Chondrocyte (in vitro differentiated cells): ENCODE measurements around the gene ANKRD34C. TPM values are rescaled to one million over a fixed set of nuclear protein-coding genes. Genes with fewer than 3 reads are reported as not detected.
A peak's percentile ranks its signal among the peaks of the same experiment; 100 is the strongest.

Source experiments
- DNase-seq: peaks from one replicate; pipeline ENCODE4 v3.0.0; 2021; ENCODE audit warnings: mixed read lengths, low spot score
- H3K27ac Mint-ChIP-seq: one replicate; pipeline ENCODE4 v1.8.0; 2021; ENCODE audit warnings: mild to moderate bottlenecking, moderate library complexity, mixed read lengths; ENCODE audit not compliant: unreplicated experiment
- H3K27me3 Mint-ChIP-seq: 2 replicates; pipeline ENCODE4 v1.8.0; 2021; ENCODE audit warnings: low read depth, mixed read lengths
- H3K36me3 Mint-ChIP-seq: 2 replicates; pipeline ENCODE4 v1.8.0; 2021; ENCODE audit warnings: low read depth, mixed read lengths
- H3K4me1 Mint-ChIP-seq: 2 replicates; pipeline ENCODE4 v1.8.0; 2021; ENCODE audit warnings: low read depth, mild to moderate bottlenecking, mixed read lengths
- H3K4me3 Mint-ChIP-seq: one replicate; pipeline ENCODE4 v1.8.0; 2021; ENCODE audit warnings: mild to moderate bottlenecking, moderate library complexity, mixed read lengths; ENCODE audit not compliant: unreplicated experiment
- H3K9me3 Mint-ChIP-seq: 2 replicates; pipeline ENCODE4 v1.8.0; 2021; ENCODE audit warnings: low read depth, mixed read lengths
- total RNA-seq: library from RNA; stranded (reverse); gene quantifications from 3 replicates; pipeline ENCODE4 v1.2.1, GENCODE V29; 2021
- TF ChIP-seq, protein P1 (sequence below): fragments of 200-600 bp; sonication (generic); IDR thresholded peaks from 2 replicates; pipeline ENCODE4 v1.5.0; 2021; ENCODE audit warnings: antibody characterized with exemption, mild to moderate bottlenecking, moderate library complexity

Gene ANKRD34C
- total RNA-seq, 1 donor from 2014 or later: 0.92 TPM

DNA sequence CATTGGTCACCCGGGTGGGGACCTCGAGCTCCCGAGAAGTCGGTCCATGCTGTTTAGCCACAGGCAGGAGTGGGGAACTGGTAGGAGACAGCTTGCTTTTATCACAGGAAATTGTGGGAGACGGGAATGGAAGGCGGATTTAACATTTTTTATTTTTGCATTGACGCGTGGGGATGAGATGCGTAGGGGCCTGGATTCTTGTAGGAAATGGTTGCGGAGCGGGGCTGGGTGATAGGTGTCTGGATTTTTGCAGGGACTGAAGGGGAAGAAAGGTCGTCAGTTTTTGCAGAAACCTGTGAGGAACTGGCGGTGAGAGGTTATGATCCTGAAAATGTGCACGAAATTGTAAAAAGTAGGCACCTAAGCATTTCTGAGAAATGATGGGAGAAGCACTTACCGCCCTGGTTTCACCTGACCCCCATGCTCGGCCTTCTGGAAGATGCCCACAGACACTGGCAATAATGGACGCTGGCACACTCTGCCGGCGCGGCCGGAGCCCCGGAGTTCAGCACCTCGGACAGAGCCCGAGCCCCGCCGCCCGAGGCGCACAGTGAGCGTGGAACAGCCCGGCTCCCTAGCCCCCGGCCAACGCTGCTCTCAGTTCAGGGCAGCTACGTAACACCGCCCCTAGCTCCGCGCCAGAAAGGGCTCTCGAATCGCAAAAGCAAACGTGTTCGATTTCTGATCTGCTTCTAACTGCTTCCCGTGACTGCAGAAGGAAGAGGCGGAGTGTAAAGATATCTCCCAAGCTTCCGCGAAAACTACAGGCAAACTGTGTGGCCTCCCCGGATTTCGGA, 928 bp downstream of the ANKRD34C start:
- peaks cover 4% of the 10 kb centered on the region for H3K36me3 Mint-ChIP-seq
- TF ChIP-seq, protein P1, sequence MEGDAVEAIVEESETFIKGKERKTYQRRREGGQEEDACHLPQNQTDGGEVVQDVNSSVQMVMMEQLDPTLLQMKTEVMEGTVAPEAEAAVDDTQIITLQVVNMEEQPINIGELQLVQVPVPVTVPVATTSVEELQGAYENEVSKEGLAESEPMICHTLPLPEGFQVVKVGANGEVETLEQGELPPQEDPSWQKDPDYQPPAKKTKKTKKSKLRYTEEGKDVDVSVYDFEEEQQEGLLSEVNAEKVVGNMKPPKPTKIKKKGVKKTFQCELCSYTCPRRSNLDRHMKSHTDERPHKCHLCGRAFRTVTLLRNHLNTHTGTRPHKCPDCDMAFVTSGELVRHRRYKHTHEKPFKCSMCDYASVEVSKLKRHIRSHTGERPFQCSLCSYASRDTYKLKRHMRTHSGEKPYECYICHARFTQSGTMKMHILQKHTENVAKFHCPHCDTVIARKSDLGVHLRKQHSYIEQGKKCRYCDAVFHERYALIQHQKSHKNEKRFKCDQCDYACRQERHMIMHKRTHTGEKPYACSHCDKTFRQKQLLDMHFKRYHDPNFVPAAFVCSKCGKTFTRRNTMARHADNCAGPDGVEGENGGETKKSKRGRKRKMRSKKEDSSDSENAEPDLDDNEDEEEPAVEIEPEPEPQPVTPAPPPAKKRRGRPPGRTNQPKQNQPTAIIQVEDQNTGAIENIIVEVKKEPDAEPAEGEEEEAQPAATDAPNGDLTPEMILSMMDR: no peak
- no peak overlapping the region for H3K27ac Mint-ChIP-seq
- peaks cover 81% of the 10 kb centered on the region for H3K27me3 Mint-ChIP-seq
- DNase-seq: no peak
- peaks cover 13% of the 10 kb centered on the region for H3K4me1 Mint-ChIP-seq
- H3K9me3 Mint-ChIP-seq: no peaks in the 10 kb centered on the region
- H3K4me3 Mint-ChIP-seq: peak overlapping the region; percentile 64

DNA sequence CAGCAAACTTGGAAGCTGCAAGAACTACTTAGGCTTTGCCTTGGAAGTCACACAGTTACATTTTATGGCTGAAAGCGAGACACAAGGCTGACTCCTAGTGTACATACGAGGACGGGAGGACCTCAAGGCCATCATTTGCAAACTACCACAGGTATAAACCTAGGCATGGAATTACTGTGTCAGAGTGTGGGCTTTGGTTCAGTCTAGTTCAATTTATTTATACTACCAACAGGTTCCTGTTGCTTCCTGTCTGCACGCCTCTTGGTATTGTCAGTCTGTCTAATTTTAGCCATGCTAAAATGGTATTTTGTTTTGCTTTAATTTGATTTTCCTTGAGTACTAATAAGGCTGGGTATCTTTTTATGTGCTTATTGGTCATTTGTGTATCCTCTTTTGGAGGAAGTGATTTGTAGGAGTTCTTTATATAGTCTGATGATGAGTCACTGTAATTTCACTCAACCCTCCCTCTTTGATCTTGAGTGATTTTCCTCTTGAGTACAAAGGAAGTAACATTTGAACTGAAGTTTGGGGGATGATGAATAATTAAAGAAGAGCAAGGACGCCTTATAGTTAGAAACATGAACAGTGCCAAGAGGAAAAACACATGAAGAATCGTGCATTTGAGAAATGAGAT, 8.2 kb downstream of the ANKRD34C start:
- peaks cover 2% of the 10 kb centered on the region for H3K36me3 Mint-ChIP-seq
- DNase-seq: no peak
- H3K4me1 Mint-ChIP-seq: no peaks in the 10 kb centered on the region
- H3K27ac Mint-ChIP-seq: no peak overlapping the region
- no peak overlapping the region for H3K4me3 Mint-ChIP-seq
- TF ChIP-seq, protein P1: no peak
- peaks cover 63% of the 10 kb centered on the region for H3K27me3 Mint-ChIP-seq
- no peaks in the 10 kb centered on the region for H3K9me3 Mint-ChIP-seq

DNA sequence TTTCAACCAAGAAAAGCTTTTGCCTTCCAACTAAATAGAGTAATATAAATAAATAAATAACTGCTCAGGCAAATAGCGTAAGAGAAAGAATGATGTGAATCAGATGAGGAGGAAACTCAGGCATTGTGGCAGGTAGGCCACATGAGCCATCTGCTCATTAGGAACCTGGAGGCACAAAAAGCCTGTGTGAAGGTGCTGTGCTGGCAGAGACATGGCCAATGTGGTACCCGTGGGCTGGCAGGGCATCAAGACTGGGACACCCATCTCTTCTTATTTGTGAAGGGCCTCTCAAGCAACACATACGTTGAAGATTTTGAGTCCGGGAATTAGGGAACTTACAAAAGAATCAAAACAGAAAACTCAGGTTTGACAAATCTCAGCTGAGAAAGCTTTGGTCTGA, 9.5 kb downstream of the ANKRD34C start:
- Mint-ChIP-seq H3K27ac (no peak overlapping the region), H3K27me3 (peaks cover 59% of the 10 kb centered on the region), H3K9me3 (no peaks in the 10 kb centered on the region), H3K36me3 (peaks cover under 1% of the 10 kb centered on the region), H3K4me3 (no peak overlapping the region), H3K4me1 (no peaks in the 10 kb centered on the region)
- DNase-seq: no peak
- TF ChIP-seq, protein P1: no peak

DNA sequence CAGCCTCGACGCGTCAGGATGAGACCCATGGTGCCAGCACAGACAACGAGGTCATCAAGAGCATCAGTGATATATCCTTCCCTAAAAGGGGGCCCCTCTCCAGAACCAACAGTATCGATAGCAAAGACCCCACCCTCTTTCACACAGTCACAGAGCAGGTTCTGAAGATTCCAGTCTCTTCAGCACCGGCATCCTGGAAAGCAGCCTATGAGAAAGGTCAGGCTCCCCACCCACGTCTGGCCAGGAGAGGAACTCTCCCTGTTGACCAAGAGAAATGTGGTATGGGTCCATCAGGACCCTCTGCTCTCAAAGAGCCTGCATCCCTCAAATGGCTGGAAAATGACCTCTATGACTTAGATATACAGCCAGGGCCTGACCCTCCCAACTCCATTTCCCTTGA, 11.6 kb downstream of the ANKRD34C start:
- no peaks in the 10 kb centered on the region for H3K4me1 Mint-ChIP-seq
- peaks cover 55% of the 10 kb centered on the region for H3K27me3 Mint-ChIP-seq
- no peak for DNase-seq
- no peak overlapping the region for H3K4me3 Mint-ChIP-seq
- no peaks in the 10 kb centered on the region for H3K36me3 Mint-ChIP-seq
- TF ChIP-seq, protein P1: no peak
- no peak overlapping the region for H3K27ac Mint-ChIP-seq
- no peaks in the 10 kb centered on the region for H3K9me3 Mint-ChIP-seq

DNA sequence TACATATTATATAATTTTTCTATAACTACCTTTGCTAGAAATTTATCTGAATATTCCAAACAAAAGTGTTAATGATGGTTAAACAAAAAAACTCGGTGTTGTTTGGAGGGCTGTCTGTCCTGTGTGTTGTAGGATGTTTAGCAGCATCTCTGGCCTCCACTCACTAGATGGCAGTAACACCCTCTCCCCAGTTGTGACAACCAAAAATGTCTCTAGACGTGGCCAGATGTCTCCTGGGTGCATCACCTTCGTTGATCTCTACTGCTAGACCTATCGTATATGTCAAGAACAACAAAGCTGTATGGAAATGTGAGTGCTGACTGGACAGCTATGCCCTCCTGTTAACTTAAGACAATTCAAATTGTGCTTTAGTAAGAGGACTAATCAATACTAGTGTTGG, 14.1 kb downstream of the ANKRD34C start:
- no peak for DNase-seq
- Mint-ChIP-seq H3K4me3 (no peak overlapping the region), H3K36me3 (no peaks in the 10 kb centered on the region), H3K27ac (no peak overlapping the region), H3K9me3 (no peaks in the 10 kb centered on the region), H3K4me1 (no peaks in the 10 kb centered on the region), H3K27me3 (peaks cover 55% of the 10 kb centered on the region)
- TF ChIP-seq, protein P1: peak; percentile 37
